GM21515 (cell line): ENCODE measurements around the gene SMURF2.
"Not testable (repeated sequence)": the region's sequence is repeated elsewhere in the genome, so short reads cannot be mapped to it uniquely, and the experiment has no call there.

ENCODE experiments used
- ATAC-seq: cut with Tn5 transposase; IDR thresholded peaks from one replicate; pipeline ENCODE4 v1.9.1; 2021; ENCODE audit not compliant: unreplicated experiment

The SMURF2 gene

DNA sequence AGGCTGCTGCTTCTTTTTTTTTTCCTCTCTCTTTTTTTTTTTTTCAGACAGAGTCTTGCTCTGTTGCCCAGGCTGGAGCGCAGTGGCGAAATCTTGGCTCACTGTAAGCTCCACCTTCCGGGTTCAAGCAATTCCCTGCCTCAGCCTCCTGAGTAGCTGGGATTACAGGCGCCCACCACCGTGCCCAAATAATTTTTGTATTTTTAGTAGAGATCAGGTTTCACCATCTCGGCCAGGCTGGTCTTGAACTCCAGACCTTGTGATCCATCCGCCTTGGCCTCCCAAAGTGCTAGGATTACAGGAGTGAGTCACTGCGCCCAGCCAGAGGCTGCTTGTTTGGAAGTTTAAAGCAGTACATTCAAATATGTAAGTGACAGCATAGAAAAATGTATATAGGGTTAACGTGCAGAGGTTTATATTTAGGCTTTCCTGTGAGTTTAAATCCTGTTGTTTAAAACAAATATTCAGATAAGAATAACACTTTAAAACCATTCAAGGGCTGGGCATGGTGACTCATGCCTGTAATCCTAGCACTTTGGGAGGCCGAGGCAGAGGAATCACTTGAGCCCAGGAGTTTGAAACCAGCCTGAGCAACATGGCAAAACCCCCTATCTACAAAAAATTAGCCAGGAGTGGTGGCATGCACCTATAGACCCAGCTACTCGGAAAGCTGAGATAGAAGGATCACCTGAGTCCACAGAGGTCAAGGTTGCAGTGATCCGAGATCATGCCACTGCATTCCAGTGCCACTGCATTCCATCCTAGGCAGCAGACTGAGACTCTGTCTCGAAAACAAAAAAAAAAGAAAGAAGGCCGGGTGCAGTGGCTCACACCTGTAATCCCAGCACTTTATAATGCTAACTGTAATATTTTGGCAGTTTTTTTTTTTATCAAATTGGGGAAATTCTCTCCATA is 6.0 kb upstream of the SMURF2 start:
- not testable (repeated sequence) for ATAC-seq

DNA sequence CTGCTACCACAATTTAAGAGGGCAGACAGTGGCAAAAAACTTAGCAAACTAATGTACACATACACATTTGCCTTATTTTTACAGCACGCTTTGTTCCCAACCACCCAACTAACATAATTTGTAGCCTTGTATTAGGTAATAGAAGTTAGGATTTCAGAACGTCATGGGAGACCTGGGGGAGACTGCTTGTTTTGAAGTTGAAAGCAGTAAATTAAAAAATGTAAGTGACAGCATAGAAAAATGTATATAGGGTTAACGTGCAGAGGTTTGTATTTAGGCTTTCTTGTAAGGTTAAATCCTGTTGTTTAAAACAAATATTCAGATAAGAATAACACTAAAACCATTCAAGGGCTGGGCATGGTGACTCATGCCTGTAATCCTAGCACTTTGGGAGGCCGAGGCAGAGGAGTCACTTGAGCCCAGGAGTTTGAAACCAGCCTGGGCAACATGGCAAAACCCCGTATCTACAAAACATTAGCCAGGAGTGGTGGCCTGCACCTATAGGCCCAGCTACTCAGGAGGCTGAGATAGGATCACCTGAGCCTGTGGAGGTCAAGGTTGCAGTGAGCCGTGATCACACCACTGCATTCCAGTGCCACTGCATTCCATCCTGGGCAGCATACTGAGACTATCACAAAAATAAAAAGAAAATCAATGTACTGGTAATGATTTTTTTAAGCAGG is 2.3 kb upstream of the SMURF2 start:
- ATAC-seq = not testable (repeated sequence)

DNA sequence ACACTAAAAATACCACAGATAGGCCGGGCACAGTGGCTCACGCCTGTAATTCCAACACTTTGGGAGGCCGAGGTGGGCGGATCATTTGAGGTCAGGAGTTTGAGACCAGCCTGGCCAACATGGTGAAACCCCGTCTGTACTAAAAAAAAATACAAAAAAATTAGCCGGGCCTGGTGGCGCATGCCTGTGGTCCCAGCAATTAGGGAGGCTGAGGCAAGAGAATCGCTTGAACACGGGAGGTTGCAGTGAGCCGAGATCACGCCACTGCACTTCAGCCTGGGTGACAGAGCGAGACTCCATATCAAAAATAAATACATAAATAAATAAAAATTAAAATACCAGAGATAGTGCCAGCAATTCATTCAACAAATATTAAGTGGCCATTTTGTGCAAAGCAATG is 1.7 kb upstream of the SMURF2 start:
- ATAC-seq = not testable (repeated sequence)

DNA sequence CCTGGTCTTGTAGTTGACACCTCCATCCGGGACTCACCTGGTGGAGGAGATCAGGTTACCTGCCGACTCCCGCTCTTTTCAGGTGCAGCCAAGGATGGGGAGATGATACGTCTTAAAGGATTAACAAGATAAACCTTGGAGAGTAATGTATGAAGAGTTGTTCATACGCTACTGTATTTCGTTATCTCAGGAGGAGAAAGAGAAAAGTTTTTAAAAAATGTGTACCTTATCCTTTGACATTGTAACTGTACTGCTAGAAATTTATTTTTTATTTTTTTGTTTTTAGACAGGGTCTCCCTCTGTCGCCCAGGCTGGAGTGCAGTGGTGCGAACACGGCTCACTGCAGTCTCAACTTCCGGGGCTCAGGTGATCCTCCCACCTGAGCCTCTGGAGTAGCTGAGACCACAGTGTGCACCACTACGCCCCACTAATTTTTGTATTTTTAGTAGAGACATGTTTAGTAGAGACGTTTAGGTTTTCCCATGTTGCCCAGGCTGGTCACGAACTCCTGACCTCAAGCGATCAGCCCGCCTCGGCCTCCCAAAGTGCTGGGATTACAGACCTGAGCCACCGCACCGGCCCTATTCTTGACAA is 764 bp upstream of the SMURF2 start:
- ATAC-seq = no peak

DNA sequence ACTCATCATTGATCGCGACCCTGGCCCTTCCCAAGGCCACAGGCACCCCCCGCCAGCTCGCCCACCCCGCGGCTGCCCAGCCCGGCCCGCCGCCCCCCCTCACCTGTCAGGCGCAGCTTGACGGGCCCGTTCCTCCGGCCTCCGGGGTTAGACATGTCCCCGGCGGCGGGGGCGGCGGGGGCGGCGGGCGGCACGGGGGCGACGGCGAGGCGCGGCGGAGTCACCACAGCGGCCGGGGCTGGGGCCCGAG is 456 bp downstream of the SMURF2 start:
- ATAC-seq = no peak

DNA sequence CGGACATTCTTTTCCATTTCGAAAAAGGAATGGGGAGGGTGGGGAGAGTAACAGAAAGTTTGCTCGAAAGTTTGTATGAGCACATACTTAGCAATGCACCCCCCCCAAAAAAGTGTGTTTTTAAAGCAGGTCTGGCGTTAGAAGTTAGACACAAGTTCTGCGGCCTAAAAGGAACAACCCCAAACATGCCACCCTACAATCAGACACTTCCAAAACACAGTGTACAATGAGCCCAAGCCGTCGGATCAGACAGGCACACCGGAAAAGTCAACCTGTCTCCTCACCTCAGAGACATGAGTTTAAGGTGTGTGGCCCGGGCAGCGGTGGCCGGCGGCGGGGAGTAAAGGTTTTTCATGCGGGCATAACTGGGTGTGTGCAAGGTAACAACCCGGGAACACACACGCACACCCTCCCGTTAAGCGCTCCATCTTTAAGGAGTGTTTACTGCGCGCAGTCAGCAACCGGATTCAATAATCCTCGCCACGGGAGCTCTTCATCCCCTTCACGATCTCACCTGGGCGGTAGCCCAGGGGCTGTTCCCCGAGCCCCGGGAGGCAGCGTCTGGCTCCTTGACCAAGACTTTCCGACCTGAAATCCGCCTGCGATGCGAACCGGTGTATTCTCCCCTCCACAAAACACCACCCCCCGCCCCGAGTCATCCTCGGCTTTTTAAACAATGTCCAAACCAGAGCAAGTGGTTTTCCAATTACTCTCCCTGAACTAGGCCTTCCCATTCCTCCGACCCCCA is 955 bp downstream of the SMURF2 start:
- ATAC-seq = not testable (repeated sequence)

DNA sequence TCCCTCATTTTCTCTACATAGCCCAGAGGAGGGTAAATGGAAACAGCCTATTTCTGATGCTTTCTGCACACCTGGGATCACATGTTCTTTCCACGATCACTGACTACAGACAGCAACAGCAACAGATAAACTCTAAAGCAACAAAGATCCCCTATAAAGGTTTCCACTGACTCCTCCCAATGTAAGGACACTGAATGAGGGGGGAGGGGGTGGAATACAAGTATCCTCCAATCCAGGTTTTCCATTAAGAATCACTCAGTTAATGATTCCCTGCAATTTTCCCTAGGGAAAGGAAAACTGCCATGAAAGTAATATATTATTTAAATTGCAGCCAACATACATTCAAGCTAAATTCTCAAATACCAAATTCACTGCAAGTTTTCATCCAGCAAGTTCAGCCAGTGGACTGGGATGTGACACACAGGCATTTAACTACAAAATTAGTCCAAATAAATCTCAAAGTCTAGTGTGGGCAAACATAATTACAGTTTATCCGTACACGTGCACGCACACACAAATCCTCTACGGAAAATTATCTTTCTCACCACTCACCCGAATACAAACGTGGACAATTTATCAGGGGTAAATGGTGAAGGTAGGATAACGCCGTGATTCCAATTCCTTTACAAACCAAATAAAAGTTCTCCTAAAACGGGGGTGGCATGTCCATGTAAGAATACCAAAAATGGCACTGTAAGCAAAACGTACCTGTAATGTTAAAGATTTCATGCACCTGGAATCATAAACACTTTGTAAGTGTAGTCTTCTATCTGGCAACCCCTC is 1.7 kb downstream of the SMURF2 start:
- ATAC-seq = not testable (repeated sequence)

DNA sequence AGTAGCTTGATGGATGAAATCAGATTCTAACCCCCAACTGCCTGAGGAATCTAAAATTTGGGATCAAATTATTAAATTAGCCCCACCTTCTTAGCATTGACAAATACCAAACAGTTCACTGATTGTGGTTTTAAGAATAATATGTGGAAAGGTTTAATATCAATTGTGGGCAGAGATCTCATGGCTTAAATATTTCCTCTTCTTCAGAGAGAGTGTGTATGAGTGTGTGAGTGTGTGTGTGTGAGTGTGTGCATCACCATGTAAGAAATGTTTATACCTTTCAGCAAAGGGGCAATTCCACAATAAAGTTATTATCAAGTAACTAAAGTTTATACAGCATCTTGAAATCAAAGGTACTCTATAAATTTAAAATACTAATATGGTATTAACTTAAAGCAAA is 3.2 kb downstream of the SMURF2 start:
- ATAC-seq = no peak

DNA sequence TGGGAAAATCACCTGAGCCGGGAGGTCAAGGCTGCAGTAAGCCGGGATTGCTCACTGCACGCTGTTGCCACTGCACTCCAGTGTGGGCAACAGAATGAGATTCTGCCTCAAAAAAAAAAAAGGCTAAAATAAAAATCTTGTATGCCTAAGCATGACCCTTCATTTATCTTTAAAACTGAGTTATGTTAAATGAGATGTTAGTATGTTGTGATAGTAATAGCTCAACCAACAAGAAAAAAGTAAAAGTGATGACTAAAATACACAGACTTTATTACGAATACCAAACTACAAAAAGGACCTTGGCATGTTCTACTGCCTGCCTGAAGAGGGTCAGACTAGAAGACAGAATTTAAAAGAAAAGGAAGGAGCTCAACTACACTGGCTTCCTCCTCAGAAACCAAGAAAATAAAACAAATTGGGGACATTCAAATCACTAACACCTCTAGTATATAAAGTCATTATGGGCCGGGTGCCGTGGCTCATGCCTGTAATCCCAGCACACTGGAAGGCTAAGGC is 4.4 kb downstream of the SMURF2 start:
- no peak for ATAC-seq

DNA sequence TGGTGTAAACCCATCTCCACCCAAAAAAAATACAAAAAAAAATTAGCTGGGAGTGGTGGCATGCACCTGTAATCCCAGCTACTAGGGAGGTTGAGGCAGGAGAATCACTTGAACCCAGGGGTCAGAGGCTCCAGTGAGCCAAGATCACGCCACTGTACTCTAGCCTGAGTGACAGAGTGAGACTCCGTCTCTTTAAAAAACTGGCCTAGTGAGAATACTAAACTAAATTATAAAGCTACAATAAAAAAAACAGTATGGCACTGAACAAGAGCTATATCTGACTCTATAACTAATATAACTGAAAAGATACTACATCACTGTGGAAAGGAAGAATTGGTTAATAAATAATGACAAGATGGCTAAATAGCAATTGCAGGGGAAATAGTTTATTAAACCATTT is 6.4 kb downstream of the SMURF2 start:
- ATAC-seq = no peak

DNA sequence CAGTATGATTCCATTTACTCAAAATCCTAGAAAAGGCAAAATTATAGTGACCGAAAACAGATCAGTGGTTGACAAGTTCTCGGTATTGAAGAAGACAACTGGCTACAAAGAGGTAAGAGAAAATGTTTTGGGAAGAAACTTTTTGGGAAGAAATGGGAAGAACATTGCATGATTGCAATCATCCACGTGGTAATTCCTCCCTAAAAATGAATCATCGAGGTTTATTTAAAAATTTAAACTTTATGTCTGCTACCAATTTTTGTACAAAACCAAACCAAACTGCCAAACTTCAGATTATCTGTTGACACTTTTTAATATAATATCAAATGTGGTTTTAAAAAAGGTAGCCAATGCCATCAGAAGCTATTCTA is 8.1 kb downstream of the SMURF2 start:
- ATAC-seq = no peak

DNA sequence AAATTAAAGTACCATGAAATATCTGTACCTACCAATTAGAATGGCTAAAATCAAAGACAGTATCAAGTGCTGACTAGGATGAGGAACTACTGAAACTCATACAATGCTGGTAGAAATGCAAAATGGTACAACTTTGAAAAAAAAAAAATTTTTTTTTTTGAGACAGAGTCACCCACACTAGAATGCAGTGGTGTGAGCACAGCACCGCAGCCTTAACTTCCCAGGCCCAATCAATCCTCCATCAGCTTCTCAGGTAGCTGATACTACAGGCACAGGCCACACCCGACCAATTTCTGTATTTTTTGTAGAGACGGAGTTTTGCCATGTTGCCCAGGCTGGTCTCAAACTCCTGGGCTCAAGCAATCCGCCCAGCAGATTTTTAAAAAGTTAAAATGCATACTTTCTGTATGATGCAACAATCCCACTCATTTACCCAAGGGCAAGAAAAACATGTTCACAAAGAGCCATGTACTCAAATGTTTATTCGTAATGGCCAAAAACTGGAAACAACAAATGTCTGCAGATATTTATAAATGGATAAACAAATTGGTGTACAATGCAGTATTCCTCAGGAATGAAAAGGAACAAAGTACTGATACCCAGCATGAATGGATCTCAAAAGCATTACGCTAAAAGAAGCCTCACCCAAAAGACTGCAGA is 8.7 kb downstream of the SMURF2 start:
- no peak for ATAC-seq

DNA sequence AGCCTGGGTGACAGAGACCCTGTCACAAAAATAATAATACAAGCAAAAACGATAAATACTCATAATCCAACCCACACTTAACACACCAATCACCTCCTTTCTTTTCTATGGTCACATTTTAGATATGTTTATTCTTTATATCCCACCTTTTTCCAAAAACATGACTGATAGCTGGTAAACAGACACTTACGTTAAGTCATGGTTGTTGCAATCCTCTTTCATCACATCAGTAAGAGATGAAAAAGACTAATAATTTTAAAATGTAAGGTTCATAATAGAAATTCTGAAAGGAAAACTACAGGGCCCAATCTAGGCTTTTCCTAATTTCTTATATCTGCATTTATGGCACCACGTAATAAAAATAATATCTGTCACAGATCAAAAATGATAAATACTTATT is 10.2 kb downstream of the SMURF2 start:
- no peak for ATAC-seq

DNA sequence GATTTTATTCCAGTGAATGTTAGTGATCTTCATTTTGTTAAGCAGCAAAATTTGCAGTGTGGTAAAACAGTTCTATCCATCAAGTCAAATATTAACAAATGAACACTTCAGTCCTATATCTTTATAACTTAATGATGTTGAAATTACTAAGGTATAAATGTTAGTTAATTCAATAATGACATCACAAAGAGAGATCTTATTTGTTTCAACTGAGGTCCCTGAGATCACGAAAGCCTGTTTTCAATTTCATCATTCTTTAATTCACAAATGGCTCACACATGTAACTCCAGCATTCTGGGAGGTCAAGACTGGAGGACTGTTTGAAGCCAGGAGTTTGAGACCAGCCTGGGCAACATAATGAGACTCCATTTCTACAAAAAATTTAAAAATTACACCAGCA is 13.9 kb downstream of the SMURF2 start:
- no peak for ATAC-seq

DNA sequence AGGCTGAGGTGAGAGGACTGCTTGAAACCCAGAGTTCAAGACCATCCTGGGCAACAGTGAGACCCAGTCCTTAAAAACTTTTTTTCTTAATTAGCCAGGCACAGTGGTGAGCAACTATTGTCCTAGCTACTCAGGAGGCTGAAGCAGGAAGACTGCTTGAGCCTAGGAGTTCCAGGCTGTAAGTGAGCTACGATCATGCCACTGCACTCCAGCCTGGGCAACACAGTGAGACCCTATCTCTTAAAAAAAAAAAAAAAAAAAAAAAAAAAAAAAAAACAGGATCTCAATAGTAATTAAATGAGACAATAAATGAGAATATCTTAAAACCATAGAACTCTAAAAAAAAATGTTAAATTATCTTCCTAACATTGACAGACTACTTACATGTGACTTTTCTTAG is 14.3 kb downstream of the SMURF2 start:
- ATAC-seq = no peak

DNA sequence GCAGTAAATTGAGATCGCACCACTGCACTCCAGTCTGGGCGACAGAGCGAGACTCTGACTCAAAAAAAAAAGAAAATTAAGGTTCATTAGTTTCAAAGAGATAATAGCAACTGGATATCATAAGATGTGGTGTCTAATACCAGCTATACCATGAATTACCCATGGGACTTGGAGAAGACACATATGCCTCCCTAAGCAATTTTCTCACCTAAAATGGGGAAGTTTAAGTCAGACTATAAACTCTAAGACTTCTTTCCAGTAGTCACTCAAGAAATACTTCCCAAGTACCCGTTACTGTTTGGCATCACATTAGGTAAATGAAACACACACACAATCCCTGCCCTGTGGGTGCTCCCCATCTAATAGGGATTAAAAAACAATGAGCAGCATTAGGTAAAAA is 22.6 kb downstream of the SMURF2 start:
- ATAC-seq = no peak

DNA sequence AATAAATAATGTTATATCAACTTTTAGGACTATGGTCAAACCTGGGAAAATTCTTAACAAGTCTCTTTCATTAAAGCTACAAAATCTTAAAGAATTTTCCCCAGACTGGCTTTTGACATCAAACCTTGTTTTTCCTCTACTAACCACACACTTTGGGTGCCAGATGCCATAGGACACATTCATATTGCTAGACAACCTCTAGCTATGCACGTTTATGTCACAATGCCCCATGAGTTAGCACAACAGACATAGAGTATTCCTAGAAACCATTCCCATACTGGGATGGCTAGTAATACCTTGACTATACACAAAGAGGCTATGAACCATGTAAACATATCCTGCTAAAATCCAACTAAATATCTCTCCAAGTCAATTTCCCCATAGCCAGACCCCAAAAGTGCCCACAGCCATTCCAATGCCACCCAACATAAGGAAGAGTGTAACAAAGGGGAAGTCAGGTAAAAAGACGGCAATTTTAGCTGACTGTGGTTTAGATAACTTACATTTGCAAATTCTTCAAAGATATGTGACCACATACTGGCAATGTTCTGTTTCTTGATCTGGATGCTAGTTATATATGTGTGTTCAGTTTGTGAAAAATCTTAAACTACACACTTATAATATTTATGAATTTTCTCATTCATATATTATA is 23.4 kb downstream of the SMURF2 start:
- ATAC-seq = no peak

DNA sequence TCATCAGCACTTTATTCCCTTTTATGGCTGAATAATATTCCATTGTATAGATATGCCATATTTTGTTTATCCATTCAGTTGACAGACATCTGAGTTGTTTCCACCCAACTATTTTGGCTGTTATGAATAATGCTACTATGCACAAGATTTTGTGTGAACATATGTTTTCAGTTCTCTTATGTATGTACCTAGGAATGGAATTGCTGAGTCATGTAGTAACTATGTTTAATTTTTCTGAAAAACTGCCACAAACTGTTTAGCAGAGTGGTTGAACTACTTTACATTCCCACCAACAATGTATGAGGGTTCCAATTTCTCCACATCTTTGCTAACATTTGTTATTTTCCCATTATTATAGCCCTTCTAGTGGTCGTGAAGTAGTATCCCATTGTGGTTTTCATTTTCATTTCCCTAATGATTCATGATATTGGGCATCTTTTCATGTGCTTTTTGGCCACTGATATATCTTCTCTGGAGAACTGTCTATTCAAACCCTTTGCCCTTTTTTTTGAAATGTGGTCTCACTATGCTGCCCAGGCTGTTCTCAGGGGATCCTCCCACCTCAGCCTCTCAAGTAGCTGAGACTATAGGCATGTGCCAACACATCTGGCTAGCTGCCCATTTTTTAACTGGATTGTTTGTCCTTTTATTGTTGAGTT is 26.3 kb downstream of the SMURF2 start:
- ATAC-seq = peak; percentile 80

DNA sequence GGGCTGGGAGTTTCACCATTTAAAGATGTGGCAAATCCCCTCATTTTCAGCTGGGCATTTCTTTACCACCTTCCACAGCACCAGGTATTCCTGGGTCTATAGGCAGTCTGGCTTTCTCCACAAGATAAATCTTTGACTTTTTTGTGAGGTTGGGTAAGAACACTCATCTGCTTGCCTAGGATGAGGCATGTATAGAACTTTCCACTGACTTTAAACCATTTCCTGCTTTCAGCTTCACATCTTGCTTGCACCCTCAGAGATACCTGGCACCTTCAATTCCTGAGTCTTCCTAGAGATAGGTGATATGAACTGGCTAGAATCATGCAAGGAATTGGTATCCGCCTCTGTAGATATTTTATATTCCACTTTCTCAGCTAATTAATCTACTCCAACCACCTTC is 27.9 kb downstream of the SMURF2 start:
- ATAC-seq = no peak
